RWPE1 (cell line): ENCODE results near the gene GHDC.

ENCODE experiments used
- CTCF ChIA-PET: fragments of 350-600 bp; sonication (Branson Sonifier 250); formaldehyde crosslinking; extraction: SDS; loops from one replicate; lab custom pipeline; 2021; lab: Yijun Ruan, JAX
- POLR2A ChIA-PET: fragments of 400-600 bp; formaldehyde crosslinking; extraction: SDS; loops from one replicate; lab custom pipeline; 2020; ENCODE audit warnings: antibody characterized with exemption; ENCODE audit not compliant: low non-redundant PET; lab: Yijun Ruan, JAX
- DNase-seq: peaks from one replicate; pipeline ENCODE4 v3.0.0; 2012; ENCODE audit warnings: low spot score
- H3K27ac ChIP-seq: fragments of 450-650 bp; 2 replicates; pipeline ENCODE4 v1.5.1; 2017
- CTCF ChIP-seq: fragments of 450-650 bp; conservative IDR thresholded peaks from 2 replicates; pipeline ENCODE4 v1.5.1; 2017; ENCODE audit warnings: low read depth, mild to moderate bottlenecking

The GHDC gene

GRCh38 chr17:42169351-42169750 is 24.9 kb downstream of the GHDC start:
- TF ChIP-seq CTCF = no peak
- no peak overlapping the region for H3K27ac ChIP-seq
- CTCF ChIA-PET = no interaction called here
- POLR2A ChIA-PET = no interaction called here
- DNase-seq = no peak

- no peak for DNase-seq
- TF ChIP-seq CTCF = no peak
- ChIA-PET CTCF (interaction anchor here (0.7 kb wide), 2 partner anchors 14 to 206 kb away, joined by 3 to 4 read pairs; no protein-coding TSS in a partner anchor), POLR2A (no interaction called here)
- no peak overlapping the region for H3K27ac ChIP-seq
Measured at GRCh38 chr17:42167807-42168206, 26.5 kb downstream of the GHDC start.

GRCh38 chr17:42166196-42166763 is 28.0 kb downstream of the GHDC start:
- POLR2A ChIA-PET = no interaction called here
- CTCF ChIA-PET = interaction anchor here (0.6 kb wide), 1 partner anchor 20 kb away, joined by 3 read pairs; no protein-coding TSS in a partner anchor
- DNase-seq = no peak
- H3K27ac ChIP-seq = no peak overlapping the region
- no peak for TF ChIP-seq CTCF

- H3K27ac ChIP-seq = no peak overlapping the region
- CTCF ChIA-PET = interaction anchor here (0.6 kb wide), 1 partner anchor 19 kb away, joined by 3 read pairs; no protein-coding TSS in a partner anchor
- POLR2A ChIA-PET = no interaction called here
- DNase-seq = no peak
- no peak for TF ChIP-seq CTCF
Measured at GRCh38 chr17:42165751-42166150, 28.5 kb downstream of the GHDC start.

GRCh38 chr17:42163696-42164407 is 30.4 kb downstream of the GHDC start:
- no peak for TF ChIP-seq CTCF

GRCh38 chr17:42163113-42163512 is 31.2 kb downstream of the GHDC start:
- CTCF ChIA-PET = no interaction called here
- no peak; the same call in 1 of the 2 replicates for TF ChIP-seq CTCF
- no peak for DNase-seq
- POLR2A ChIA-PET = no interaction called here
- no peak overlapping the region for H3K27ac ChIP-seq

More at GRCh38 chr17:42163696-42164407, 30.4 kb downstream of the GHDC start:
- DNase-seq = no peak
- H3K27ac ChIP-seq = no peak overlapping the region
- ChIA-PET POLR2A (no interaction called here), CTCF (interaction anchor here (1.0 kb wide), 1 partner anchor 85 kb away, joined by 5 read pairs; no protein-coding TSS in a partner anchor)
